ENCODE data around the gene PEMT. TPM values are rescaled to one million over a fixed set of nuclear protein-coding genes. Genes with fewer than 3 reads are reported as not detected.

The PEMT gene
- total RNA-seq, 2 donors from 2014 or later, result 38.3 to 52.7 TPM

- WGBS, 2 experiments (ENCODE audit: insufficient coverage in 1 of 2, insufficient read length in 1 of 2), result 94 to 100% methylated on average over 3 to 5 of the region's 5 CpGs
- no peaks in the 10 kb centered on the region for H3K27me3 ChIP-seq (ENCODE audit: control insufficient read depth, insufficient read depth, low read length, poor library complexity, severe bottlenecking)
- no peak for DNase-seq
- H3K9ac ChIP-seq (ENCODE audit: extremely low read depth, low read length, poor library complexity, severe bottlenecking), result no peak overlapping the region
- Mint-ChIP-seq H3K4me1 (peaks cover 7% of the 10 kb centered on the region), H3K27ac (no peak overlapping the region), H3K9me3 (peaks cover 7% of the 10 kb centered on the region), H3K27me3 (ENCODE audit: insufficient read depth) (no peaks in the 10 kb centered on the region), H3K36me3 (ENCODE audit: low read depth) (peaks cover 41% of the 10 kb centered on the region), H3K4me3 (no peak overlapping the region)
- peaks cover 43% of the 10 kb centered on the region for H3K36me3 ChIP-seq (ENCODE audit: control insufficient read depth, insufficient read depth, low read length)
- H3K9me3 ChIP-seq (ENCODE audit: control insufficient read depth, low read length), result peaks cover 6% of the 10 kb centered on the region
- H3K27ac ChIP-seq (ENCODE audit: low read depth, low read length), result no peak overlapping the region
- no peak overlapping the region for H3K4me3 ChIP-seq (ENCODE audit: low read length)
- TF ChIP-seq, protein P1, sequence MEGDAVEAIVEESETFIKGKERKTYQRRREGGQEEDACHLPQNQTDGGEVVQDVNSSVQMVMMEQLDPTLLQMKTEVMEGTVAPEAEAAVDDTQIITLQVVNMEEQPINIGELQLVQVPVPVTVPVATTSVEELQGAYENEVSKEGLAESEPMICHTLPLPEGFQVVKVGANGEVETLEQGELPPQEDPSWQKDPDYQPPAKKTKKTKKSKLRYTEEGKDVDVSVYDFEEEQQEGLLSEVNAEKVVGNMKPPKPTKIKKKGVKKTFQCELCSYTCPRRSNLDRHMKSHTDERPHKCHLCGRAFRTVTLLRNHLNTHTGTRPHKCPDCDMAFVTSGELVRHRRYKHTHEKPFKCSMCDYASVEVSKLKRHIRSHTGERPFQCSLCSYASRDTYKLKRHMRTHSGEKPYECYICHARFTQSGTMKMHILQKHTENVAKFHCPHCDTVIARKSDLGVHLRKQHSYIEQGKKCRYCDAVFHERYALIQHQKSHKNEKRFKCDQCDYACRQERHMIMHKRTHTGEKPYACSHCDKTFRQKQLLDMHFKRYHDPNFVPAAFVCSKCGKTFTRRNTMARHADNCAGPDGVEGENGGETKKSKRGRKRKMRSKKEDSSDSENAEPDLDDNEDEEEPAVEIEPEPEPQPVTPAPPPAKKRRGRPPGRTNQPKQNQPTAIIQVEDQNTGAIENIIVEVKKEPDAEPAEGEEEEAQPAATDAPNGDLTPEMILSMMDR (conservative IDR thresholded peaks at IDR 0.05), result no peak
- H3K4me1 ChIP-seq (ENCODE audit: control insufficient read depth, insufficient read depth, low read length), result no peaks in the 10 kb centered on the region
Measured at GRCh38 chr17:17481860-17482259, 109.6 kb downstream of the PEMT start.

DNA sequence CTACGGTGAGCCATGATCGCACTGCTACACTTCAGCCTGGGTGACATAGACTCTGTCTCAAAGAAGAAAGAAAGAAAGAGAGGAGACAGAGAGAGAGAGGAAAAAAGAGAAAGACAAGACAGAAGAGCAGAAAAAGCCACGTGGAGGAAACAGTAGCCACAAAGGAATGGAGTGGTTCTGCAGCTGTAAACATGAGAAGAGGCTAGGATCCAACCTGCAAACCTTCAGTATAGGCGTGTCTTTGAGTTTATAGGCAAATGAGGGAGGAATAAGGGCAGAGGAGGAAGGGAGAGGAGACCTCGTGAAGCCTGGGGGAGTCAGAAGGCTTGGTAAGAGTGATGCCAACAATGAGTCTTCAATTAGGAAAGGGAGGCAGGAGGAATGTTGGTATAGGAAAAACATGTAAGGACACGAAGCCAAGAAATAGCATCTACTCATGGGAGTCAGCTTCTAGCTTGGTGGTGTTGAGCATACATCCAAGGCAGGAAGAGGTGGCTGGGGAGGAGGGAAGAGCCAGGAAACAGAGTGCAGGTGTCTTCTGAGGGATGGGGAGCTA is 110.8 kb downstream of the PEMT start:
- Mint-ChIP-seq H3K9me3 (peaks cover 5% of the 10 kb centered on the region), H3K27ac (no peak overlapping the region), H3K4me1 (peaks cover 7% of the 10 kb centered on the region), H3K36me3 (ENCODE audit: low read depth) (peaks cover 32% of the 10 kb centered on the region), H3K27me3 (ENCODE audit: insufficient read depth) (no peaks in the 10 kb centered on the region), H3K4me3 (no peak overlapping the region)
- TF ChIP-seq, protein P1 (conservative IDR thresholded peaks at IDR 0.05), result no peak
- H3K4me3 ChIP-seq (ENCODE audit: low read length), result no peak overlapping the region
- no peaks in the 10 kb centered on the region for H3K4me1 ChIP-seq (ENCODE audit: control insufficient read depth, insufficient read depth, low read length)
- no peaks in the 10 kb centered on the region for H3K27me3 ChIP-seq (ENCODE audit: control insufficient read depth, insufficient read depth, low read length, poor library complexity, severe bottlenecking)
- H3K27ac ChIP-seq (ENCODE audit: low read depth, low read length), result no peak overlapping the region
- H3K9me3 ChIP-seq (ENCODE audit: control insufficient read depth, low read length), result peaks cover 4% of the 10 kb centered on the region
- peaks cover 40% of the 10 kb centered on the region for H3K36me3 ChIP-seq (ENCODE audit: control insufficient read depth, insufficient read depth, low read length)
- no peak for DNase-seq
- WGBS, 2 experiments (ENCODE audit: insufficient coverage in 1 of 2, insufficient read length in 1 of 2), result 95 to 98% methylated on average over 5 to 6 of the region's 6 CpGs
- H3K9ac ChIP-seq (ENCODE audit: extremely low read depth, low read length, poor library complexity, severe bottlenecking), result no peak overlapping the region

DNA sequence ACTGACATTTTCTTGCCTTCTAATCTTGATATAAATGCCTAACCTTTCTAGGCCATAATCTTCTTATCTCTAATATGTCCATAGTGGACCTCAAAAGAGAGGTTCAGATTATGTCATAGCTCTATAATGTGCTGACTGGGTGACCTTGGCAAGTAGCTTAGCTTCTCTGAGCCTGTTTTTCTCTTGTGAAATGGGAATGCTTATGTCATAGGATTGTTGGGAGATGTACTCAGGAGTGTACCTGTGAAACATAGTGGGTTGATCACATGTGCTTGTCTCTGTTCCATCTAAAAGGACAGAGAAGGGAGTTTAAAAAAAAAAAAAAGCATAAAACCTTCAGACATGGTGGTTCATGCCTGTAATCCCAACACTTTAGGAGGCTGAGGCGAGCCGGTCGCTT is 112.3 kb downstream of the PEMT start:
- no peaks in the 10 kb centered on the region for H3K9me3 ChIP-seq (ENCODE audit: control insufficient read depth, low read length)
- Mint-ChIP-seq H3K4me3 (no peak overlapping the region), H3K9me3 (no peaks in the 10 kb centered on the region), H3K4me1 (peaks cover 7% of the 10 kb centered on the region), H3K27me3 (ENCODE audit: insufficient read depth) (peaks cover 5% of the 10 kb centered on the region), H3K36me3 (ENCODE audit: low read depth) (peaks cover 23% of the 10 kb centered on the region), H3K27ac (no peak overlapping the region)
- no peak overlapping the region for H3K9ac ChIP-seq (ENCODE audit: extremely low read depth, low read length, poor library complexity, severe bottlenecking)
- no peak for DNase-seq
- H3K4me3 ChIP-seq (ENCODE audit: low read length), result no peak overlapping the region
- no peaks in the 10 kb centered on the region for H3K27me3 ChIP-seq (ENCODE audit: control insufficient read depth, insufficient read depth, low read length, poor library complexity, severe bottlenecking)
- peaks cover 28% of the 10 kb centered on the region for H3K36me3 ChIP-seq (ENCODE audit: control insufficient read depth, insufficient read depth, low read length)
- TF ChIP-seq, protein P1 (conservative IDR thresholded peaks at IDR 0.05), result no peak
- H3K4me1 ChIP-seq (ENCODE audit: control insufficient read depth, insufficient read depth, low read length), result no peaks in the 10 kb centered on the region
- WGBS, 2 experiments (ENCODE audit: insufficient coverage in 1 of 2, insufficient read length in 1 of 2), result 95 to 98% methylated on average over 3 of the region's 3 CpGs
- H3K27ac ChIP-seq (ENCODE audit: low read depth, low read length), result no peak overlapping the region
